Right ventricle myocardium inferior (tissue), 1 donor: ENCODE data around the gene CLSTN2. TPM values are rescaled to one million over a fixed set of nuclear protein-coding genes. Genes with fewer than 3 reads are reported as not detected.

Experiments used
- ATAC-seq: fragments of 200-7000 bp; cut with Tn5 transposase; one replicate; pipeline ENCODE4 v1.9.1; 2020; ENCODE audit warnings: mild to moderate bottlenecking, moderate library complexity
- DNase-seq: peaks from one replicate; pipeline ENCODE4 v3.0.0; 2021; ENCODE audit errors: missing footprints
- intact Hi-C: fragments of 100-400 bp; cut with DNase I; formaldehyde crosslinking; loops from one replicate; pipeline ENCODE4 v1.11.0; 2022
- total RNA-seq: library from RNA; stranded (reverse); fragmentation: NEBNext Ultra II Directional; extraction: Animal tissue kit (Norgen Biotek cat#: 25700); gene quantifications from one replicate; pipeline ENCODE4 v1.2.1, GENCODE V29; 2021
- donor health status: DM: no; HTN: yes; CAD: no; lungs with severe emphysema.

The CLSTN2 gene
- total RNA-seq, 1 donor from 2014 or later = 8.4 TPM

GRCh38 chr3:140188285-140188684, 253.3 kb downstream of the CLSTN2 start:
- no peak for ATAC-seq
- intact Hi-C loops = no loop called here
- DNase-seq = no peak

- intact Hi-C loops = no loop called here
- ATAC-seq (no peak), DNase-seq (no peak)
Observed at GRCh38 chr3:140189267-140189666, 254.3 kb downstream of the CLSTN2 start.

DNA sequence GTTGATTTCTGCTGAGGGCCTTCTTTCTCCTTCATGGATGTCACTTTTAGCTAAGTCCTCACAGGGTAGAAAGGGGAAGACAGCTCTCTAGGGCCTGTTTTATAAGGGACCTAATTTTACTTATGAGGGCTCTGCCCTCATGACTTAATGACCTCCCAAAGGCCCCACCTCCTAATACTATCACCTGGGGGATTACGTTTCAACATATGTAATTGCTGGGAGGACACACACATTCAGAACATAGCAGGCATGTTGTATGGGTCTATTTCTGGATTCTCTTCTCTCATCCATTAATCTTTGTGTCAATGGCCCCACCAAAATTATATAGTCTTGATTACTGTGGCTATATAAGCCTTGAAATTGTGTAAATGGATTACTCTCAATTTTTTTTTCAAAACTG, 255.0 kb downstream of the CLSTN2 start:
- intact Hi-C loops = no loop called here
- ATAC-seq = no peak
- DNase-seq = no peak

GRCh38 chr3:140196970-140197369, 262.0 kb downstream of the CLSTN2 start:
- intact Hi-C loops = no loop called here
- no peak for DNase-seq

DNA sequence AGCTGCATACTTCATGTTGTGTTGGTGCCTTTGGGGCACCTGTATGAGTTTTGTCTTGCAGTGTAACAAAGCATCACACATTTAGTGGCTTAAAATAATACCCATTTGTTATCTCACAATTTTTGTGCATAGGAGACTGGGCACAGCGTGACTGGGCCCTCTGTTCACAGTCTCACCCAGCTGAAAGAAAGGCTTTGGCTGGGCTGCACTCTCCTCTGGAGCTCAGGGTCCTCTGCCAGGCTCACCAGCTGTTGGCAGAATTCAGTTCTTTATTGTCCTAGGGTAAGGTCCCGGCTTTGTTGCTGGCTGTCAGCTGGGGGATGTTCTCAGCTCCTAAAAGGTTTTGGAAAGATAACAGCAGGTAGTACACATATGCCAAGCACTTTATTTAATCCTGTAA, 263.3 kb downstream of the CLSTN2 start:
- peak; percentile 65 for ATAC-seq
- no peak for DNase-seq
- intact Hi-C loops = no loop called here

More at GRCh38 chr3:140196970-140197369, 262.0 kb downstream of the CLSTN2 start:
- no peak for ATAC-seq

GRCh38 chr3:140199008-140199407, 264.0 kb downstream of the CLSTN2 start:
- intact Hi-C loops = no loop called here

GRCh38 chr3:140199743-140200142, 264.8 kb downstream of the CLSTN2 start:
- intact Hi-C loops = no loop called here
- ATAC-seq = no peak
- no peak for DNase-seq

More at GRCh38 chr3:140199008-140199407, 264.0 kb downstream of the CLSTN2 start:
- DNase-seq = no peak
- ATAC-seq = no peak

- DNase-seq = no peak
- intact Hi-C loops = no loop called here
- ATAC-seq = no peak
Observed at GRCh38 chr3:140203510-140203909, 268.5 kb downstream of the CLSTN2 start.

DNA sequence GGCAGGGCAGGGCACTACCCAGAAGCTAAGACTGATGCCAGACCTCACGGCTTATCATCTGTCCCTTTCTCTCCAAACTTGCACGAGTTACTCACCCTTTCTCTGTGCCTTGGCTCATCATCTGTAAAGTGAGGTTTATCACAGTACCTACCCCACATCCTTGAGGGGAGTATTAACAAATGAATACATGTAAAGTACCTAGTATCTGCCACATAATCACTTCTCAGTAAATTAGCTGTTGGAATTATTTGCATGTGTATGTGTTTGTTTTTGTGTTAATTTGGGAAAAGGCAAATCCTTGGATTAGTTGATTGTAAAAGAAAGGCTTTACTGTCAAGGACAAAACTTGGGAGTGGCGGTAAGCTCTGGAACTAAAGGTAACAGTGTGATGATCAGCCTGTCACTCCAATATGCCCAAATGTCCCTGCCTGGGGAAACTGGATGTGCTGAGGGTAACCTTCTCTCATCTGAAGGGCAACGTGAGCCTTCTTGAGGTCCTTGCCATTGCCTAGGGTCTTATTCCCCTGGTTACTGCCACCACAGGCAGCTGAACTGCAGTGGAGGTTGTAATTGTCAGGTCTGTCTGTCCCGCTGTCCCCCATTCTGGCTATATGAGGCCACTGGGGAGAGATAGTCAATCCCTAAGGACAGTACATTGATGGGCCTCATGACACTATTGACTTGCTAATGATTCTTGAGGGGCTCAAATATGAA, 269.4 kb downstream of the CLSTN2 start:
- DNase-seq (no peak), ATAC-seq (no peak)
- intact Hi-C loops = no loop called here

DNA sequence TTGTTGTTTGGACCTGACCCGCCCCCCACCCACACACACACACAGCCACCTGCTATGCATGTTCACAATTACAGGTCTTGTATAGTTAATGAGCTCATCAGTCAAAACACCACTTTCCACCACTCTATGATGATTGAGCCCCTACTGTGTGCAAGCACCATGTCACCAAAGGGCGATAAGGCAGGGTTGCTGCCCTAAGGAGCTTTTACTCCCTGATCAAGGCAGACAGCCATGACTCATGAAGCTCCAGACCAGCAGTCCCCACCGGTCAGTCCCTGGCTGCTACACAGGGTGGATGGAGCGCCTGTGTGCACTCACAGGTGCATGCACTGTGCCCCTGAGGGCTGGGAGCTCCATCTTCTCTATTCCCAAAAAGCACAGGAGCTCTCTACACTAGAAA, 270.6 kb downstream of the CLSTN2 start:
- intact Hi-C loops = no loop called here

GRCh38 chr3:140206196-140207040, 271.4 kb downstream of the CLSTN2 start:
- intact Hi-C loops = loop anchor here (2.0 kb wide), 1 partner anchor 78 kb away; no protein-coding TSS in a partner anchor
- ATAC-seq = peak; percentile 60
- DNase-seq = no peak

More for the DNA sequence above, 270.6 kb downstream of the CLSTN2 start:
- ATAC-seq (no peak), DNase-seq (no peak)

GRCh38 chr3:140207541-140207940, 272.6 kb downstream of the CLSTN2 start:
- ATAC-seq = no peak
- intact Hi-C loops = loop anchor here (2.0 kb wide), 1 partner anchor 79 kb away; no protein-coding TSS in a partner anchor
- no peak for DNase-seq

GRCh38 chr3:140216249-140216648, 281.3 kb downstream of the CLSTN2 start:
- DNase-seq (no peak), ATAC-seq (no peak)
- intact Hi-C loops = no loop called here

GRCh38 chr3:140219291-140219690, 284.3 kb downstream of the CLSTN2 start:
- ATAC-seq = no peak
- DNase-seq = no peak
- intact Hi-C loops = no loop called here

- intact Hi-C loops = no loop called here
- DNase-seq (no peak), ATAC-seq (no peak)
Observed at GRCh38 chr3:140219923-140220452, 285.0 kb downstream of the CLSTN2 start.

DNA sequence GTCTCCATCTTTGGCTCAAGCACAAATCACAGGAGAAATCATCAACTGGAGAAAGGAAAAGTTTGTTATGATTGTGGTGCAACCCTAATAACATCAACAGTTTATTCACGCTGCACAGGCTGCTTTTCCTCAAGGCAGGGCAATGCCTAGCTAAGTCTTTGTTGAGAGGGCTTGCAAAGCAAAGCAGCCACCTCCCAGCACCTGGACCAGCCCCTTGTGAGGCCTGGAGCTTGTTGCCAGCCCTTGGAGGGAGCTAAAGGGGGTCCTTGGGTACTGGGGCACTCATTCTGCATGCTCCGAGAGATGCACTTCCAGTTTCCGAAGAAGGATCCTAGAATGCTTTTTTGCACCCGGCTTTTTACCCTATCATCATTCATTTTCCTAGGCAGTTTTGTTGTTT, 288.2 kb downstream of the CLSTN2 start:
- DNase-seq = no peak
- ATAC-seq = no peak
- intact Hi-C loops = no loop called here

- intact Hi-C loops = no loop called here
- ATAC-seq = no peak
Observed at GRCh38 chr3:140223631-140224030, 288.6 kb downstream of the CLSTN2 start.

DNA sequence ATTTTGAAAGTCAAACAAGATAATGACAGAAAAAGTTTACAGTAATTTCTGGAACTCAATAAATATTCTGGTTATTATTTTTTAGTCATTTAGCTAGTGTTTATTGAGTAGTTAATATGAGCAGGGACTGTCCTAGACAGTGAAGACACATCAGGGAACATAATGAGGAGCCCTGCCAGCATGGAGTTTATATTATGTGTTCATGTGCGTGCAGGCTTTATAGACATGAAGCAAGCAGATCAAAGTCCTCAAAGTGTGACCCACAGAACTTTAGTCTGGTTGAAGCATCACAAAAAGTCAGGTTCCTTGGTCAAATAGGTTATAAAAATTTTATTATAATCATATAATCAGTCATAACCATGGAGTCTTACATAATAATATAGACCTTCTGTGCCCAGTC, 289.3 kb downstream of the CLSTN2 start:
- intact Hi-C loops = no loop called here
- DNase-seq (no peak), ATAC-seq (no peak)

More at GRCh38 chr3:140223631-140224030, 288.6 kb downstream of the CLSTN2 start:
- DNase-seq = no peak

GRCh38 chr3:140225996-140226395, 291.0 kb downstream of the CLSTN2 start:
- intact Hi-C loops = no loop called here
- no peak for ATAC-seq

GRCh38 chr3:140233702-140234101, 298.7 kb downstream of the CLSTN2 start:
- no peak for DNase-seq
- ATAC-seq = no peak
- intact Hi-C loops = no loop called here

More at GRCh38 chr3:140225996-140226395, 291.0 kb downstream of the CLSTN2 start:
- DNase-seq = no peak
